Fibroblast of pulmonary artery (primary cell): ENCODE data around the gene C1QTNF9.
A peak's percentile ranks its signal among the peaks of the same experiment; 100 is the strongest.
"Not testable (repeated sequence)": the region's sequence is repeated elsewhere in the genome, so short reads cannot be mapped to it uniquely, and the experiment has no call there.

ENCODE experiments used
- DNase-seq: peaks from one replicate; pipeline ENCODE4 v3.0.0-alpha.2; 2010; ENCODE audit warnings: low read depth
- H3K4me3 ChIP-seq: replicated peaks from 2 replicates; pipeline ENCODE4 v1.5.1; 2011; ENCODE audit warnings: low read depth, mild to moderate bottlenecking, control low read depth, low read length, moderate library complexity
- CTCF ChIP-seq: IDR thresholded peaks from 2 replicates; pipeline ENCODE4 v1.5.1; 2011; ENCODE audit warnings: mild to moderate bottlenecking, control low read depth, low read length, inconsistent platforms; ENCODE audit errors: missing control alignments

Gene C1QTNF9

GRCh38 chr13:24304620-24305019, 4.8 kb upstream of the C1QTNF9 start:
- no peak for TF ChIP-seq CTCF
- DNase-seq, result no peak
- no peak overlapping the region for H3K4me3 ChIP-seq

GRCh38 chr13:24306632-24307031, 2.7 kb upstream of the C1QTNF9 start:
- peak; percentile 13 for DNase-seq
- no peak overlapping the region for H3K4me3 ChIP-seq
- no peak for TF ChIP-seq CTCF

GRCh38 chr13:24307211-24308067, 1.9 kb upstream of the C1QTNF9 start:
- no peak overlapping the region for H3K4me3 ChIP-seq
- peak; percentile 15 for DNase-seq
- no peak for TF ChIP-seq CTCF

GRCh38 chr13:24308068-24308445, 1.3 kb upstream of the C1QTNF9 start:
- DNase-seq, result no peak
- no peak for TF ChIP-seq CTCF
- no peak overlapping the region for H3K4me3 ChIP-seq

- TF ChIP-seq CTCF, result no peak
- no peak for DNase-seq
- no peak overlapping the region for H3K4me3 ChIP-seq
These were observed 826 bp upstream of the C1QTNF9 start for GRCh38 chr13:24308488-24309020.

- peak; percentile 39 for TF ChIP-seq CTCF
- H3K4me3 ChIP-seq, result no peak overlapping the region
- peak; percentile 27 for DNase-seq
These were observed 4.1 kb downstream of the C1QTNF9 start for GRCh38 chr13:24313439-24313838.

- not testable (repeated sequence) for H3K4me3 ChIP-seq, DNase-seq
These were observed 8.5 kb downstream of the C1QTNF9 start for GRCh38 chr13:24317835-24318234.

- not testable (repeated sequence) for H3K4me3 ChIP-seq, DNase-seq
These were observed 9.5 kb downstream of the C1QTNF9 start for GRCh38 chr13:24318878-24319277.

GRCh38 chr13:24319641-24320040, 10.3 kb downstream of the C1QTNF9 start:
- not testable (repeated sequence) for H3K4me3 ChIP-seq, DNase-seq

GRCh38 chr13:24321416-24321815, 12.0 kb downstream of the C1QTNF9 start:
- not testable (repeated sequence) for H3K4me3 ChIP-seq, DNase-seq

- not testable (repeated sequence) for H3K4me3 ChIP-seq, DNase-seq
These were observed 13.1 kb downstream of the C1QTNF9 start for GRCh38 chr13:24322470-24322869.
